HepG2 (cell line): ENCODE results near the gene SPG7.

Source experiments
- HDAC1 ChIP-seq: sonication (generic); formaldehyde crosslinking; IDR thresholded peaks from 2 replicates; pipeline ENCODE4 v1.5.1; 2020; ENCODE audit warnings: mild to moderate bottlenecking, missing genetic modification reagents
- RNF2 ChIP-seq: fragments of 450-650 bp; conservative IDR thresholded peaks from 2 replicates; pipeline ENCODE4 v1.6.1; 2016; ENCODE audit warnings: low read depth
- ZNF326 ChIP-seq: sonication (generic); formaldehyde crosslinking; IDR thresholded peaks from 2 replicates; pipeline ENCODE4 v1.4.0; 2020; ENCODE audit warnings: missing genetic modification reagents, borderline replicate concordance
- TF ChIP-seq, protein P1 (sequence below): sonication (generic); formaldehyde crosslinking; IDR thresholded peaks from 2 replicates; pipeline ENCODE4 v1.8.1; 2022; ENCODE audit warnings: mild to moderate bottlenecking, missing genetic modification reagents

DNA sequence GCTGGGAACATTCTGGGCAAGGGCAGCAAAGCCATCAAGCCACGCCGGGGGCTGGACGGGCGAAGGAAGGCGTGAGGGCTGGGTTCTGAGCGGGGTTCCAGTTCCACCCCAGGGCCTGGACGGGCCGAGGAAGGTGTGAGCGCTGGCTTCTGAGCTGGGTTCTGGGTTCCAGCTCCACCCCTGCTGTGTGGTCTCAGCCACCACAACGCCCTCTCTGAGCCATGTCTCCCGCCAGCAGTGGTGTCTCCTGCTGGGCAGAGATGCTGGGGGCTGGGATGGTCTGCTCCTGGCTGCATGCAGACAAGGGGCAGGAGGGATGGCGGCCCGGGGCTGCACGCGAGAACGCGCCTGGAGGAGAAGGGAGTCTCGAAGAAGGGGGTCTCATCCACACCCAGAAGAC is 63.4 kb downstream of the SPG7 start:
- TF ChIP-seq HDAC1 (no peak), ZNF326 (CRISPR knock-in tag) (no peak), RNF2 (no peak)
- TF ChIP-seq, protein P1, sequence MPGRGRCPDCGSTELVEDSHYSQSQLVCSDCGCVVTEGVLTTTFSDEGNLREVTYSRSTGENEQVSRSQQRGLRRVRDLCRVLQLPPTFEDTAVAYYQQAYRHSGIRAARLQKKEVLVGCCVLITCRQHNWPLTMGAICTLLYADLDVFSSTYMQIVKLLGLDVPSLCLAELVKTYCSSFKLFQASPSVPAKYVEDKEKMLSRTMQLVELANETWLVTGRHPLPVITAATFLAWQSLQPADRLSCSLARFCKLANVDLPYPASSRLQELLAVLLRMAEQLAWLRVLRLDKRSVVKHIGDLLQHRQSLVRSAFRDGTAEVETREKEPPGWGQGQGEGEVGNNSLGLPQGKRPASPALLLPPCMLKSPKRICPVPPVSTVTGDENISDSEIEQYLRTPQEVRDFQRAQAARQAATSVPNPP, result no peak
